Omental fat pad (tissue), 4 donors: ENCODE results near the gene ZNF579. TPM values are rescaled to one million over a fixed set of nuclear protein-coding genes. Genes with fewer than 3 reads are reported as not detected.
"Not testable (repeated sequence)": the region's sequence is repeated elsewhere in the genome, so short reads cannot be mapped to it uniquely, and the experiment has no call there.

Source experiments
- ATAC-seq: fragments of 150-250 bp; one replicate; pipeline ENCODE4 v1.9.1; 2016; ENCODE audit warnings: mild to moderate bottlenecking, moderate library complexity; ENCODE audit not compliant: low FRiP score
- DNase-seq: peaks from one replicate; pipeline ENCODE4 v3.0.0-alpha.2; 2019; ENCODE audit warnings: low spot score
- total RNA-seq, 4 donors: library from RNA; depleted of rRNA; stranded (reverse); fragments of >200 nt; gene quantifications; one replicate each; pipeline ENCODE4 v1.1.0, GENCODE V29; 2016
- TF ChIP-seq, protein P1 (sequence below), 3 donors: fragments of 450-650 bp; IDR thresholded peaks; one replicate each; pipeline ENCODE4 v1.5.1; 2016 to 2017; ENCODE audit warnings: antibody characterized with exemption in 3 of 3, mild to moderate bottlenecking in 3 of 3, moderate library complexity in 2 of 3

ZNF579 gene
- total RNA-seq, 4 donors from 2014 or later = 1.3 to 4.0 (median 2.3) TPM

DNA sequence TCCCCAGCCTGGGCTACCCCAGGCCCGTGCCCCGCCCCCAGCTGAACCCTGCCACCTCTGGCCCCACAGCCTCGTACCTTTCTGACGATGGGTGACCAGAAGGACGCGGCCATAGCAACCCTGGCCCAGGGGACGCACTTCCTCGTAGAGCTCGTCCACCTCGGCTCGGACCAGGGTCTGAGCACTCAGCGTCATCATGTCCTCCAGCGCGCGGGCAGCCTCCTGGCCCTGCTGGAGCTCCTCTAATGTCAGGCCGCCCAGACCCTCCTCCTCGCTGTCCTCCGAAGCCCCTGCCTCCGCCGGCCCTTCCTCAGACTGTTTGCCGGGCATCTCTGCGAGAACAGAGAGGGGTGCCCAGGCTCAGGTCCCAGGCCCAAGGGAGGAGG, 44.7 kb downstream of the ZNF579 start:
- DNase-seq = no peak
- TF ChIP-seq, protein P1, sequence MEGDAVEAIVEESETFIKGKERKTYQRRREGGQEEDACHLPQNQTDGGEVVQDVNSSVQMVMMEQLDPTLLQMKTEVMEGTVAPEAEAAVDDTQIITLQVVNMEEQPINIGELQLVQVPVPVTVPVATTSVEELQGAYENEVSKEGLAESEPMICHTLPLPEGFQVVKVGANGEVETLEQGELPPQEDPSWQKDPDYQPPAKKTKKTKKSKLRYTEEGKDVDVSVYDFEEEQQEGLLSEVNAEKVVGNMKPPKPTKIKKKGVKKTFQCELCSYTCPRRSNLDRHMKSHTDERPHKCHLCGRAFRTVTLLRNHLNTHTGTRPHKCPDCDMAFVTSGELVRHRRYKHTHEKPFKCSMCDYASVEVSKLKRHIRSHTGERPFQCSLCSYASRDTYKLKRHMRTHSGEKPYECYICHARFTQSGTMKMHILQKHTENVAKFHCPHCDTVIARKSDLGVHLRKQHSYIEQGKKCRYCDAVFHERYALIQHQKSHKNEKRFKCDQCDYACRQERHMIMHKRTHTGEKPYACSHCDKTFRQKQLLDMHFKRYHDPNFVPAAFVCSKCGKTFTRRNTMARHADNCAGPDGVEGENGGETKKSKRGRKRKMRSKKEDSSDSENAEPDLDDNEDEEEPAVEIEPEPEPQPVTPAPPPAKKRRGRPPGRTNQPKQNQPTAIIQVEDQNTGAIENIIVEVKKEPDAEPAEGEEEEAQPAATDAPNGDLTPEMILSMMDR (IDR thresholded peaks at IDR 0.05) = no peak
- no peak for ATAC-seq

DNA sequence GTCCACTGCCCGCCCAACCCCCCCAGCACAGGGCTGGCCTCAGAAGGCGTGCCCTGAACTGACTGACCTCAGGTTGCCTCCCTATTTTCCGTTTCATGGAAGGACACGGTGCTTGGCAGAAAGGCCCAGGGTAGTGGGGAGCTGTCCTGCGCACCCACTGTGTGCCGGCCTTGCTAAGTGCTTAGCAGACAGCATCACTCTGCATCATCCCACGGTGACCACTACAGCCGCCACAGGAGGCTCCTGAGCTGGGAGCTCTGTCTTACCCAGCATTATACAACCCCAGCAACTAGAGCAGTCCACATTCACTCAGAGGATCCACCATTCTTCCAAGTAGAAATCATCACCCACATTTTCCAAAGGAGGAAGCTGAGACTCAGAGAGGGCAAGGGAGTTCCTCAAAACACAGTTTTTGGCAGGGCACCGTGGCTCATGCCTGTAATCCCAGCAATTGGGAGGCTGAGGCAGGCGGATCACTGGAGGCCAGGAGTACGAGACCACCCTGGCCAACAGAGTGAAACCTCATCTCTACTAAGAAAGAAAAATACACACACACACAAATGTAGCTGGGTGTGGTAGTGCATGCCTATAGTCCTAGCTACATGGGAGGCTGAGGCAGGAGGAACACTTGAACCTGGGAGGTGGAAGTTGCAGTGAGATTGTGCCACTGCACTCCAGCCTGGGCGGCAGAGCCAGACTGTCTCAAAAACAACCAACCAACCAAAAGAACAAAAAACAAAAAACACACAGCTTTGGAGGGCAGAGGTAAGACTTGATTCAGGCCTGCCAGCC, 45.3 kb downstream of the ZNF579 start:
- DNase-seq = no peak
- ATAC-seq = no peak
- TF ChIP-seq, protein P1 (IDR thresholded peaks at IDR 0.05) = no peak

DNA sequence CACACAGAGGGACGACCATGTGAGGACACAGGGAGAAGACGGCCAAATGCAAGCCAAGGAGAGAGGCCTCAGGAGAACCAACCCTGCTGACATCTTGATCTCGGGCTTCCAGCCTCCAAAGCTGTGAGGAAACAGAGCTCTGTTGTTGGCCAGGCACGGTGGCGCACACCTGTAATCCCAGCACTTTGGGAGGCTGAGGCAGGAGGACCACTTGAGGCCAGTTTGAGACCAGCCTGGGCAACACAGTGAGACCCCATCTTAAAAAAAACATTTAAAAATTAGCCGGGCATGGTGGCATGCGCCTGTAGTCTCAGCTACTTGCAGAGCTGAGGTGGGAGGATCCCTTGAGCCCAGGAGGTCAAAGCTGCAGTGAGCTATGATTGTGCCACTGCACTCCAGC, 46.4 kb downstream of the ZNF579 start:
- not testable (repeated sequence) for ATAC-seq, DNase-seq

DNA sequence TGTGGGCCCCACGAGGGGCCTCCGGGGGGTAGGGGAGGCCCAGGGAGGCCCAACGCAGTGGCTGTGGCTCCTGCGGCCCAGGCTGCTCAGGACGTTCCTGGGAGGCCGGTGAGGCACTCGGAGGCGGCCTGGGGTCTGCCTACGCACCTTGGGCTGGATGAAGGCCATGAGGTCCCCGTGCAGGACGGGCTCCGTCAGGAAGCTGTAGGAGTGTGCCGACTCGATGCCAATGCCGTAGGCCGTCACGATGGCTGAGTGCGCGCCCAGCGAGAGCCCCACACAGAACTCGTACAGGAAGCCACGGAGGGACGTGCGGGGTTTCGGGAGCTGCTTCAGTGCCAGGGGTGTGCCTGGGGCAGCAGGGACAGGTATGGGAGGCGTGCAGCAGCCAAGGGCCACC, 49.7 kb downstream of the ZNF579 start:
- ATAC-seq = no peak
- no peak for DNase-seq
- TF ChIP-seq, protein P1 (IDR thresholded peaks at IDR 0.05) = no peak

DNA sequence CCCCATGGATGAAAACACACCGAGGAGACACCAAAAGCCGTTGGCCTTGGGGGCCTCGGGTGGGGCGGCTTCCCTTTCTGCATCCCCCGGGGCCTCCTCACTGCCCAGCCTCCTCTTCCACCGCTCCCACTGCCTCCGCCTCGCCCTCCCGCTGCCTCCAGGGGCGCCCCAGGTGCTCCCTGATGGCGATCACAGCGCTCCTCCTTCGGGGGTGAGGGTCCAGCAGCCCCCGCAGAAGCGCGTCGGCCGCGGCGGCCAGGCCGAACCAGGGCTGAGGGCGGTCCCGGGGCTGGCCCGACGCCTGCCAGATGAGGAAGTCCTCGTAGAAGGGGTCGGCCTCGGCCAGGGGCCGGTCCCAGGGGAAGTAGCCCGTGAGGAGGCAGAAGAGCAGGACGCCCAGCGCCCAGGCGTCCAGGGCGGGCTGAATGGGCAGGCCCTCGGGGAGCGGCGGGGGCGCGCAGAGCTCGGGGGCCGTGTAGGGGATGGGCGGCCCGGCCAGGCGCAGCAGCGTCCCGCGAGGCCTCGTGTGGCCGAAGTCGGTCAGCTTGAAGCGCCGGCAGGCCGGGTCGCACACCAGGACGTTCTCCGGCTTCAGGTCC, 50.9 kb downstream of the ZNF579 start:
- DNase-seq = no peak
- ATAC-seq = no peak
- TF ChIP-seq, protein P1 (IDR thresholded peaks at IDR 0.05) = no peak

DNA sequence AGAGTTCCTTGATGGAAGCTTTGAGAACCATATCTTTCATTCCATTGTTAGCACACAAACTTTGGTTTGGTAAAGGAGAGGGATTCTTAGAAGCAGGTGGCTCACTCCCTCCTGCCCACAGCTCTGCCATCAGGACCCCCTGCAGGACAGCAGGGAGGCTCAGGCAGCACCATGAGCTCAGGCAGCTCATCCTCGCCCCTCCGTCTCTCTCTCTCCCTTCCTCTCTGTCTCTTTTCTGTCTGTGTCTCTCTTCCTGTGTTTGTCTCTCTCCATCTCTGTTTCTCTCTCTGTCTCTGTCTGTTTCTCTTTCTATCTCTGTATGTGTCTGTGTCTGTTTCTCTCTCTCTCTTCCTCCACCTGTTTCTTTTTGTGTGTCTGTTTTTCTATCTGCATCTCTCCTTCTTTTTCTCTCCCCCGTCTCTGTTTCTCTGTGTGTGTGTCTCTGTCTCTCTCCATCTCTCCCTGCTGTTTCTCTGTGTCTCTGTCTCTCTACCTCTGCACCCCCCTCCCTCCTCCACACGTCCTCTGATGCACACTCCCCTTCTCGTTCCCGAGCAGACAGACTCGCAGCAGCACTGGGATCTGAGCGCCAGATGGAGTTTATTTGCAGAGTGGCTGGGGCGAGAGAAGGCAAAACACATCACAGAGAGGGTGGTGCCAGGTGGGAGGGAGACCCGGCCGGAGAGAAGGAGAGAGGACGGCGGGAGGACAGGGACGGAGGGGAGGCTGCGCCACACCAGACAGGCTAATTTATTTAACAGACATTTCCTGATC, 52.4 kb downstream of the ZNF579 start:
- ATAC-seq (no peak), DNase-seq (no peak)
- TF ChIP-seq, protein P1 (IDR thresholded peaks at IDR 0.05) = no peak

DNA sequence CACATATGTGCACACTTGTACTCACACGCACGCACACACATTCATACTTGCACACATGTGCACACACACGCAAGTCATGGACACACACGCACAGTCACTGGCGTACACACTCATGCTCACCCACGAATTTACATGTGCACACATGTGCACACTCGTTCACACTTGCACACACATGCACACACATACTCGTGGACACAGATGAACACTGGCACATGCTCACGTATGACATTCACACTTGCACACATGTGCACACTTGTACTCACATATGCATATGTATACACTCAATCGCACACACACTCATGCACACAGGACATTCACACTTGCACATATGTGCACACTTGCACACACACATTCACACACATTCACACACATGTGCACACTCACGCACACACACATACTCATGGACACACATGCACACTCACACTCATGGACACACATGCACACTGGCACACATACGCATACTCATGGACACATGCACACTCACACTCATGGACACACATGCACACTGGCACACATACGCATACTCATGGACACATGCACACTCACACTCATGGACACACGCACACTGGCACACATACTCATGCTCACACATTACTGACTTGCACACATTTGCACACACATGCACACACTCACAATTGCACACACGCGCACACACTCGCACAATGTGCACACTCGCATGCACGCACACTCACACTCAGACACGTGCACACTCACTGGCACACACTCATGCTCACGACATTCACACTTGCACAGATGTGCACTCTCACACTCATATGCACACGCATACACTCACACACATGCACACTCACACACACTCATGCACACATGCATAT, 53.2 kb downstream of the ZNF579 start:
- ATAC-seq = no peak
- DNase-seq = no peak
- TF ChIP-seq, protein P1 (IDR thresholded peaks at IDR 0.05) = no peak
